Endothelial cell of umbilical vein (primary cell): ENCODE measurements around the gene THEM4. TPM values are rescaled to one million over a fixed set of nuclear protein-coding genes. Genes with fewer than 3 reads are reported as not detected.

ENCODE experiments used
- BruUV-seq: library from RNA; stranded (reverse); fragments of 400-500 nt; replicated peaks from 2 replicates; lab custom pipeline; 2021; lab: Mats Ljungman, UMichigan
- CTCF ChIA-PET: fragments of 300-600, 350-600 bp; sonication (Branson Sonifier 250); formaldehyde crosslinking; loops from one replicate; lab custom pipeline; 2021; ENCODE audit warnings: antibody characterized with exemption, inconsistent platforms; lab: Charles Lee
- POLR2A ChIA-PET: fragments of 300-600, 350-600 bp; sonication (Branson Sonifier 250); formaldehyde crosslinking; loops from one replicate; lab custom pipeline; 2021; ENCODE audit warnings: antibody characterized with exemption, inconsistent platforms; lab: Charles Lee
- DNase-seq: peaks from one replicate; pipeline ENCODE4 v3.0.0-alpha.2; 2011; ENCODE audit warnings: low read depth, low spot score
- FAIRE-seq: peaks from 2 replicates; lab custom pipeline; 2011; peaks lifted over from hg19 to GRCh38; lab: Jason Lieb, UNC
- H2AFZ ChIP-seq: 2 replicates; pipeline ENCODE4 v1.6.0; 2012; ENCODE audit warnings: low read depth, low read length, control low read depth, inconsistent platforms
- H3K27ac ChIP-seq: 2 replicates; pipeline ENCODE4 v1.5.1; 2011; ENCODE audit warnings: low read depth, mild to moderate bottlenecking, control low read depth, low read length, moderate library complexity; ENCODE audit not compliant: insufficient read depth
- H3K27me3 ChIP-seq, 2 experiments: 2 replicates each; pipeline versions ENCODE4 v1.6.0 to v1.6.1; 2011; ENCODE audit warnings: low read length in 2 of 2, mixed read lengths in 1 of 2; ENCODE audit not compliant: control insufficient read depth in 2 of 2, insufficient read depth in 2 of 2
- H3K36me3 ChIP-seq, 2 experiments: 2 replicates in 1 of 2; 3 replicates in 1 of 2; pipeline ENCODE4 v1.5.1; 2011; ENCODE audit warnings: low read length in 2 of 2, mild to moderate bottlenecking in 1 of 2, moderate library complexity in 1 of 2; ENCODE audit not compliant: control insufficient read depth in 2 of 2, insufficient read depth in 2 of 2; ENCODE audit errors: extremely low read depth in 1 of 2
- H3K4me1 ChIP-seq: 3 replicates; pipeline ENCODE4 v1.5.1; 2011; ENCODE audit warnings: mild to moderate bottlenecking, low read length; ENCODE audit not compliant: control insufficient read depth, insufficient read depth; ENCODE audit errors: extremely low read depth
- H3K4me2 ChIP-seq: 2 replicates; pipeline ENCODE4 v1.6.1; 2011; ENCODE audit warnings: low read length, control low read depth, mixed read lengths; ENCODE audit not compliant: insufficient read depth
- H3K4me3 ChIP-seq, 3 experiments: fragments of 200-600 bp in 1 of 3; sonication (generic), shearing (Covaris generic) in 1 of 3; replicated peaks in 1 of 3; 2 replicates each; pipeline ENCODE4 v1.5.1; 2011 to 2016; ENCODE audit warnings: control low read depth in 3 of 3, low read length in 3 of 3, mild to moderate bottlenecking in 2 of 3, inconsistent platforms in 1 of 3, low read depth in 1 of 3, moderate library complexity in 1 of 3; ENCODE audit not compliant: insufficient read depth in 1 of 3
- H3K79me2 ChIP-seq: 2 replicates; pipeline ENCODE4 v1.6.0; 2012; ENCODE audit warnings: low read length, inconsistent platforms; ENCODE audit not compliant: control insufficient read depth, insufficient read depth
- H3K9ac ChIP-seq: replicated peaks from 2 replicates; pipeline ENCODE3; 2011; ENCODE audit warnings: low read length, control low read depth; ENCODE audit not compliant: insufficient read depth; ENCODE audit errors: extremely low read depth
- H3K9me1 ChIP-seq: replicated peaks from 3 replicates; pipeline ENCODE4 v1.6.0; 2011; ENCODE audit warnings: mild to moderate bottlenecking, low read length; ENCODE audit not compliant: control insufficient read depth, insufficient read depth; ENCODE audit errors: extremely low read depth
- H3K9me3 ChIP-seq: replicated peaks from 2 replicates; pipeline ENCODE4 v1.5.1; 2012; ENCODE audit warnings: low read length, inconsistent platforms; ENCODE audit not compliant: control insufficient read depth, insufficient read depth
- H4K20me1 ChIP-seq: replicated peaks from 2 replicates; pipeline ENCODE3; 2011; ENCODE audit warnings: mild to moderate bottlenecking, low read length; ENCODE audit not compliant: control insufficient read depth, insufficient read depth; ENCODE audit errors: extremely low read depth
- EZH2 ChIP-seq: IDR thresholded peaks from 2 replicates; pipeline ENCODE4 v1.6.1; 2012; ENCODE audit warnings: borderline replicate concordance, low read depth, mild to moderate bottlenecking, moderate library complexity, low read length, inconsistent platforms; ENCODE audit not compliant: severe bottlenecking
- FOS ChIP-seq: IDR thresholded peaks from 2 replicates; pipeline ENCODE4 v1.6.1; 2011; ENCODE audit warnings: mild to moderate bottlenecking, low read length, moderate library complexity, borderline replicate concordance; ENCODE audit not compliant: insufficient read depth
- GATA2 ChIP-seq: IDR thresholded peaks from 2 replicates; pipeline ENCODE4 v1.7.0; 2011; ENCODE audit warnings: low read depth, mild to moderate bottlenecking, moderate library complexity, mixed read lengths, low read length; ENCODE audit not compliant: insufficient read length, insufficient read depth
- JUN ChIP-seq: IDR thresholded peaks from 2 replicates; pipeline ENCODE4 v1.6.1; 2011; ENCODE audit warnings: borderline replicate concordance, low read depth; ENCODE audit not compliant: insufficient read length, insufficient read depth
- MYC ChIP-seq: IDR thresholded peaks from one replicate; pipeline ENCODE4 v1.6.1; 2011; ENCODE audit warnings: mild to moderate bottlenecking, low read depth, low read length
- POLR2A ChIP-seq: IDR thresholded peaks from 2 replicates; pipeline ENCODE4 v1.6.1; 2012; ENCODE audit warnings: low read depth, mild to moderate bottlenecking, control low read depth, low read length
- POLR2AphosphoS5 ChIP-seq: IDR thresholded peaks from 2 replicates; pipeline ENCODE4 v1.6.1; 2012; ENCODE audit warnings: low read depth, mild to moderate bottlenecking, control low read depth, low read length, moderate library complexity; ENCODE audit not compliant: insufficient read depth
- dilution Hi-C: fragments of 300-500 bp; cut with MboI; formaldehyde crosslinking; loops from one replicate; pipeline ENCODE4 v1.15.0; 2019; ENCODE audit warnings: low sequenced_read_pairs; ENCODE audit not compliant: extremely low pct_ligation_motif_present
- intact Hi-C: fragments of 100-400 bp; cut with micrococcal nuclease; formaldehyde crosslinking; loops from one replicate; pipeline ENCODE4 v1.10.0; 2022
- polyA plus RNA-seq, 4 experiments: library from polyadenylated mRNA; depleted of rRNA in 3 of 4; stranded (reverse) in 3 of 4; unstranded in 1 of 4; fragments of >200 nt; gene quantifications; 2 replicates each; pipeline versions ENCODE4 v1.2.1 to v1.2.3, GENCODE V29; 2011 to 2012; ENCODE audit warnings: missing spikeins in 1 of 4
- total RNA-seq: library from RNA; stranded (reverse); gene quantifications from 2 replicates; pipeline ENCODE4 v1.2.3, GENCODE V29; 2021
- TF ChIP-seq, protein P1 (sequence below), 2 donors: IDR thresholded peaks; 1 replicate in 1 of 2; 2 replicates in 1 of 2; pipeline ENCODE4 v1.5.1; 2011; ENCODE audit warnings: low read length in 2 of 2, mild to moderate bottlenecking in 2 of 2, moderate library complexity in 2 of 2, control low read depth in 1 of 2, inconsistent platforms in 1 of 2, low read depth in 1 of 2; ENCODE audit not compliant: insufficient read depth in 1 of 2; ENCODE audit errors: extremely low read depth in 1 of 2
- TF ChIP-seq, protein P2 (sequence below): IDR thresholded peaks from 2 replicates; pipeline ENCODE4 v1.6.1; 2011; ENCODE audit not compliant: insufficient read depth, insufficient read length

Gene THEM4
- total and polyA plus RNA-seq, 2 donors (not counting 3 experiments of a cell fraction or from before 2014, with no cell fraction given): 22.3 to 24.9 TPM

DNA sequence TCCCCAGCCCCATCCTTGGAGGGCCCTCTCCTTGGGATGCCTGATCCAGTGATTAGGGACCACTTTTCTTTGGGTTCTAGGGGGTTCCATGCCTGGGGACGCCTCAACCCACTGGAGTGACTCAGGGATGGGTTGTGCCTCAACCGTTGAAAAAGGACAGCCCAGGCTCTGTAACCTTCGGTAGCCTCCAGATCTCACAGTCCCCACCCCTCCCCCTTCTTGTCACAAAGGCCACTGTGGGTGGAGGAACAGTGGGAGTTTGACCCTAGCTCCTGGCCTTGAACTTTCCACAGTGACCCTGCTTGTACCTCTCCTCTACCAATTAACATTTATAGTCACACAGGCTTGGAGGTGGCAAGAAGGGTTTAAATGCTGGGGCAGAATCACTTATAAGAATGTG is 75.1 kb downstream of the THEM4 start:
- DNase-seq (no peak), FAIRE-seq (no peak)
- CTCF ChIA-PET: interaction anchor here (0.8 to 1.2 kb wide), 4 partner anchors 48 to 241 kb away, joined by 3 to 6 read pairs (median 3); no protein-coding TSS in a partner anchor
- TF ChIP-seq POLR2AphosphoS5 (no peak), FOS (no peak), GATA2 (no peak), EZH2 (no peak), POLR2A (no peak), MYC (no peak), JUN (no peak)
- TF ChIP-seq, protein P1, sequence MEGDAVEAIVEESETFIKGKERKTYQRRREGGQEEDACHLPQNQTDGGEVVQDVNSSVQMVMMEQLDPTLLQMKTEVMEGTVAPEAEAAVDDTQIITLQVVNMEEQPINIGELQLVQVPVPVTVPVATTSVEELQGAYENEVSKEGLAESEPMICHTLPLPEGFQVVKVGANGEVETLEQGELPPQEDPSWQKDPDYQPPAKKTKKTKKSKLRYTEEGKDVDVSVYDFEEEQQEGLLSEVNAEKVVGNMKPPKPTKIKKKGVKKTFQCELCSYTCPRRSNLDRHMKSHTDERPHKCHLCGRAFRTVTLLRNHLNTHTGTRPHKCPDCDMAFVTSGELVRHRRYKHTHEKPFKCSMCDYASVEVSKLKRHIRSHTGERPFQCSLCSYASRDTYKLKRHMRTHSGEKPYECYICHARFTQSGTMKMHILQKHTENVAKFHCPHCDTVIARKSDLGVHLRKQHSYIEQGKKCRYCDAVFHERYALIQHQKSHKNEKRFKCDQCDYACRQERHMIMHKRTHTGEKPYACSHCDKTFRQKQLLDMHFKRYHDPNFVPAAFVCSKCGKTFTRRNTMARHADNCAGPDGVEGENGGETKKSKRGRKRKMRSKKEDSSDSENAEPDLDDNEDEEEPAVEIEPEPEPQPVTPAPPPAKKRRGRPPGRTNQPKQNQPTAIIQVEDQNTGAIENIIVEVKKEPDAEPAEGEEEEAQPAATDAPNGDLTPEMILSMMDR (IDR thresholded peaks at IDR 0.05; ENCODE audit: extremely low read depth in 1 of 2, insufficient read depth in 1 of 2, low read depth in 1 of 2, low read length in 2 of 2): no peak
- TF ChIP-seq, protein P2, sequence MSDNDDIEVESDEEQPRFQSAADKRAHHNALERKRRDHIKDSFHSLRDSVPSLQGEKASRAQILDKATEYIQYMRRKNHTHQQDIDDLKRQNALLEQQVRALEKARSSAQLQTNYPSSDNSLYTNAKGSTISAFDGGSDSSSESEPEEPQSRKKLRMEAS: no peak
- Histone ChIP-seq H2AFZ (no peak overlapping the region), H3K9me3 (no peaks in the 10 kb centered on the region), H3K4me1 (peaks cover 10% of the 10 kb centered on the region), H3K36me3 (no peaks in the 10 kb centered on the region), H3K4me3 (no peak overlapping the region), H3K9ac (no peak overlapping the region), H3K79me2 (no peaks in the 10 kb centered on the region), H3K4me2 (no peak overlapping the region), H3K27me3 (peaks cover 5 to 7% of the 10 kb centered on the region in 2 experiments), H3K27ac (no peak overlapping the region), H4K20me1 (no peaks in the 10 kb centered on the region), H3K9me1 (no peaks in the 10 kb centered on the region)
- dilution Hi-C loops (no loop called here), intact Hi-C loops (no loop called here)
- POLR2A ChIA-PET: no interaction called here
- BruUV-seq: no TSS peak
